C1 segment of cervical spinal cord (tissue), 14 donors: ENCODE data around the gene HNF1B.

ENCODE experiments used
- DNase-seq, 14 donors: peaks; one replicate each; lab custom pipeline; 2025; lab: John Stamatoyannopoulos, UW

The HNF1B gene

GRCh38 chr17:37736428-37736827 lies 8.4 kb downstream of the HNF1B start:
- DNase-seq: no peak

DNA sequence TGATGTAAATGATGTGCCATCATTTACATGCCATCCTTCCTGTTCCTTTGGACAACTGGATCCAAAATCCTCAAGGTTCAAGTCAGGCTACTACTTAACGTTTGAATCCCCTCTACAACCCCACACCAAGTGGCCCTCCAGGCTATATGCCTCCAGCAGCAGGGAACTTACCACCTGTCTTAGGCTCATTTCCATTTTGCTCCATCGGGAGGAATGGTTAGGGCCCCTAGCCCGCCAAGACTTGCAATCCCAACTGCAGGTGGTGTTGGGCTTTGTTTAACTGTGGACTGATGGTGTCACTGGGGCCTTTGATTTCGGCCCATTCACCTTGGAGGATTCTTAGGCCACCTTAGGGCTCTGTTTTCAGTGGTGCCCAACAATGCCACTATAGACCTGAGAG lies 9.7 kb downstream of the HNF1B start:
- DNase-seq: no peak

DNA sequence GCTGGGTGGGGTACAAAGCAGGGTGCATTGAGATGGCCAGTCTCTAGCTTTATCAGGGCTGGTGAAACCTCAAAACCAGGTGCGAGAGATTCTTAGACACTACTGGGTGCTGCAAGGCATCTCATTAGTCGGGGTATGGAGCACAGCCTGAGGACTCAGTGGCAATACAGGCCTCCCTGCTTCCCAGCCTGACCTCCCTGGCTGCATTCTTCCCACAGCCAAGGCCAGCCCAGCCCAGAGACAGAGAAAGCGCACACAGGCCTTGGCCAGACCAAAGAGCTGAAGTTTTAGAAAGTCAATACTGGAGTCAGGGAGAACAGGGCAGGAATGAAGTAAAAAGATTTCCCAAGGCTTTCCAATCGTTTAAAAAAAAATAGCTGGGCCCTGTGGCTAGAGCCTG lies 12.5 kb downstream of the HNF1B start:
- no peak for DNase-seq

DNA sequence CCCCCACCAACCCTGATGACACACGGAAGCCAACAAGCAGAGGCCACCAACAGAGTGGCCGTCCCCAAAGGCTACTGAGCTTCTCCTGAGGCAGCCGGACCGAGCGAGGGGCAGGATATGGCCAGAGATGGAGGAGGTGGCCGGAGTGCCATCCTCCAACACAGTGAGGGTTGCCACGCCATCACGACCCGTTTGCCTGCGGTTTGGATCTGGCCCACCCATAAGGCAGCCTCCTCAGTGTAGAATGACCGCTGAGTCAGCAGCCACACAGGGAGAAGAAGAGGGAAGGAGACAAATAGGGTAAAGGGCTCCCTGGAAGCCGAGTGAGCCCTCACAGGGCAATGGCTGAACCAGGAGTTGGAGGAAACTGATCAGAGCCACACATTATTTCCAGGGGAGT lies 13.8 kb downstream of the HNF1B start:
- DNase-seq: no peak

DNA sequence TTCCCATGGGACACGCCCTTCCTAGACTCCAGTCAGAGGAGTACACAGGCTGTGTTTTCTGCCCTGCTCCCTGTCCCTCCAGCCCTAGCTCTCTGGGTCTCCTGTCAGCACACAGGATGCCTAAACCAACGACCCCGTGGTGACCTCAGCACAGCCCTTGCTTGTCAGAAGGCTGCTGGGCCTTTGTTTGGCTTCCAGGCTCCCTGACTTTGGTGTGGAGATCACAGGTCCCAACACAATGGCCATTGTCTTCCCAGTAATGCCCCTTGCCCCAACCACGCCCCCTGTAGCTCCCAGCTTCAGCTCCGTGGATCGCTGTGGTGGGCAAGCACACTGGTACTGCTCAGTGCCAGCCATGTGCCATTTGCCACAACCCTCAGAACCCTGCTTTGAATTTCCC lies 15.0 kb downstream of the HNF1B start:
- DNase-seq: no peak

DNA sequence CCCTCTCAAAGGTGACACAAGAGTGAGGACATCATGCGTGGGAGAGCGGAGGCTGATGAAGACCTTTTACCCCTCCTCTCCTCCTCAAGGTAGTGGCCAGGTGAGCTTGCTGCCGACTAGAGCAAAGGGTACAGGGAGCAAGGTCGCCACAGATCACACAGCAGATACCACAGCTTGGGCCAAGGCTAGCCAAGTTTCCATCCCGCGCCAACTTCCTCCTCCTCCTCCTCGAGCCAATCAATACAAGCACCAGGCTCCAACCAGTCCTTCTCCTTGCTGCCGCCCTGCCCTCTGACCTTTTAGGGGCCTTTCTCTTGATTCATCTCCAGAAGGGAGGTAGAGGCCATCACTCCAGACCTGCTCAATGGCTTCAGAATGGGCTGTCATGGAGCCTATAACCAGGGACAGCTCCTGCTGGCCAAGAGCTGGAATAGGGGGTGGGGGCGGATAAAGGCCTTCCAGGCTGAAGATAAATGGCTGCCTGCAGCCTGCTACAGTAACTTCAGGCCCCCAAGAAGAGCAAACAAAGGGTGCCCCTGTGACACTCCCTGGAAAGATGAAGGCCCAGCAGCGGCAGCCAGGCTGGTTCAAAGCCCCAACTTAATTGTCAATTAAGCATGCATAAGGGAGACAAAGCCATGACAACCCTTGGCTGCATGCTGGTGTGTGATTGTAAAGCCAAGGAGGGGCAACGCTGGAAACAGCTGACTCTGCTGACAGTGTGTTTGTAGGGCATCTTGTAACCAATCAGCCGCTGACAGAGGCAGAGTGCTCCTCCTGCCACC lies 17.8 kb downstream of the HNF1B start:
- DNase-seq: no peak

DNA sequence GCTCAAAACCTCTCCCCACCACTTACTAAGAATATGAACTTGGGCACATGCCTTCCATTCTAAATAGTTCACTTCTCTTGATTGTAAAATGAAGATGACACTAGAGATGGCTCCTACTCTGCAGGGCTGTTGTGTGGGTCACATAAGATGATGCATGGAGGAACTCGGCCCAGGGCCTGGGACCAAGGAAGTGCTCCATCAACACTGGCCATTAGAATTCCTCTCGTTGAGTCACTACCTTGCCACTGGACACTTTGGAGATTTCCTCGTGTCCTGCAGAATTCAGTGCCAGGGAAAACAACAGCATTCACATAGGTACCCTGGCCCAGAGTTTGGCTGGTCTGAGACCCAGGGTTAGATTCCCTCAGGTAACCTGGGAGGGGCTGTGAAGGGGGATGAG lies 18.6 kb downstream of the HNF1B start:
- no peak for DNase-seq

GRCh38 chr17:37725601-37726146 lies 19.2 kb downstream of the HNF1B start:
- DNase-seq: no peak

DNA sequence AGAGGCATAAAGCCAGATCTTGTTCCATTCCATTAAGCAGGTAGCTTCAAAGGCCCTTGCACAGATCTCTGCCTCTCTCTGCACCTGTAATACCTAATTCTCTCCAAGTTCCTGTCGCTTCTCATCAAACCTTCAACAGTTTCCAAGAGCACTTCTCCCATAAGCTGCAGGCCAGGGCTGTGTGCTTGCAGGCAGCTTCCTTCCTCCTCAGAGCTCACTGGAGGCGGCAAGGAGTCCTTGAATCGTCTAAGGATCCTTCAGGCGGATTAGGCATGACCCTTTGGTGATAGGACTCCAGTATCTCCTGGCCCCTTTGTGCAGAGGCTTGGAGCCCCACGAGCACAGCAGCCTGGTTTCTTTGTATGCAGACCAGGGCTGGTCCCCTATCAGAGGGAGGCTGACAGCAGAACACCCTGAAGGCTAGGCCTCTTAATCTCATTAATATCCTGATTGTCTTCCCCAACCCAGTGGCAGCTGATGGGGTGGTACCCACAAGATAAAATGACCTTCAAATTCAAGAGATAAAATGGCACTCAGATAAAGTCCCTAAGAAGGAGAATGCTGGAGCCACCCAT lies 19.8 kb downstream of the HNF1B start:
- DNase-seq: no peak

GRCh38 chr17:37720989-37721388 lies 23.9 kb downstream of the HNF1B start:
- DNase-seq: no peak

DNA sequence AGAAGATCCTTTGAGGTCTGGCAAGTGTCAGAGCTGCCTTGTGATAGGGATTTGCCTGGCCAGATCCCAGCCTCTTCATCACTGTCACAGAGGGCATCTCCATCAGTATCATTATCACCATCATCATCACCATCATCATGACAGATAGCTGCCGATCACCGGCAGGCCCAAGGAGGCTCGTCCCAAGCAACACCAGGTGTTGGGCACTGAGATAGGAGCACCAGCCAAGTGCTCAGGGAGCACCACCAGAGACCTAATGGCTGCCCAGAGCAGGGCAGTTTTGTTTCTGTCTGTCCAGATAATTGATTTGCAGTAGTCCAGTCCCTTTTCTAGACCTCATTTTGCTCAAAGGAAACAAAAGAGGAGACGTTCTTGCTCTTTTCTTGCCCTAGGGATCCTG lies 25.0 kb downstream of the HNF1B start:
- no peak for DNase-seq

GRCh38 chr17:37718324-37719048 lies 26.4 kb downstream of the HNF1B start:
- no peak for DNase-seq

- DNase-seq: no peak
These were observed 27.1 kb downstream of the HNF1B start for GRCh38 chr17:37717627-37718323.

GRCh38 chr17:37714897-37715296 lies 30.0 kb downstream of the HNF1B start:
- DNase-seq: no peak

GRCh38 chr17:37713624-37714023 lies 31.2 kb downstream of the HNF1B start:
- DNase-seq: no peak

GRCh38 chr17:37713028-37713431 lies 31.8 kb downstream of the HNF1B start:
- DNase-seq: no peak

- no peak for DNase-seq
These were observed 33.7 kb downstream of the HNF1B start for GRCh38 chr17:37711113-37711512.

DNA sequence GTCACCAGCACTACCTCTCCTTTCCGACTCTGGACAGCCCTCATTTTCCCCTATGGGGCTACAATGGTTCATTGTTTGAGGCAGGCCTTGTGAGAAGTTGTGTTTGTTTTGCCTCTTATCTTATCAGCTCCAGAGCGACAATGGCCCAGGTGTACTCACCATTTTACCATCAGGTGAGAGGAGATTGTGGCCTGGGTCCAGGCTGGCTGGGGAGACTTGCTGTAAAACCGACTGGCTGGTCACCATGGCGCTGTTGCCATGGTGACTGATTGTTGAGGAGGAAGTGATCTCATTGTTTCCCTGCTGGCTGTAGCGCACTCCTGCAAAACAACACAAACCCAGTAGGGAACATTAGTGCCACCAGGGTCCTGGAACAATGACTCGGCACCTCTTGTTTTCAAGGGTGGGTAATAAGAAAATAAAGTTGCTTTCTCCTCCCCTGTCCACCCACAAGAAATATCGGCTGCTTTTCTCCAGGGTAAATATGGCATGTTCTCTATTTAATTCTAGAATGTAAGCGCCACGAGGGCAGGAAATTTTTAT lies 34.4 kb downstream of the HNF1B start:
- no peak for DNase-seq

DNA sequence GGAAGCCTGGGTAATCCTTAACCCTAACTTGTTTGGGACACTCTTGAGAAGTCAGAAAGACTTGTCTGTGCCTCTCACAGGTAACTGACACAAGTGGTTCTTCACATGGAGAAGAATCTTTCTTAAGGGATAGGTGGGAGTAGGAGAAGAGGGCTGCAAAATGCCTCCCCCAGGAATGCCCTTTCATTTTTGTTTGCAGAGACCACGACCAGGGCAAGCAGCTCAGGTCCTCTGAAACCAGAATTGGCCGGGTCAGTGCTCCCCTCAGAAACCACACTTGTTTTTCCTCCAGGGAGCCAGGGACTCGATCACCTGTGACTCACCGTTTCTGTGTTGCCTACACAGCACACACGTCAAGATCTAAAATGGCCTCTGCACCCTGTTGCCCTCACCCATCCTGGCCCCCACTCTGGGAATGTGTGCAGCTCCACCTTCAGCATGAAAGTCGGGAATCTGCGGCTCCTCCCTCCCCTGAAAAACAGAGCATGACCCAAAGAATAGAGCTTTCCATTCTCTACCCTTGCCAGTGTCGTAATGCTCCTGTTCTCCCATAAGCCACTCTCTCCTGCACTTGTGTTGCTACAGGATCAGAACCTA lies 36.1 kb downstream of the HNF1B start:
- no peak for DNase-seq

- no peak for DNase-seq
These were observed 36.7 kb downstream of the HNF1B start for GRCh38 chr17:37708008-37708615.

DNA sequence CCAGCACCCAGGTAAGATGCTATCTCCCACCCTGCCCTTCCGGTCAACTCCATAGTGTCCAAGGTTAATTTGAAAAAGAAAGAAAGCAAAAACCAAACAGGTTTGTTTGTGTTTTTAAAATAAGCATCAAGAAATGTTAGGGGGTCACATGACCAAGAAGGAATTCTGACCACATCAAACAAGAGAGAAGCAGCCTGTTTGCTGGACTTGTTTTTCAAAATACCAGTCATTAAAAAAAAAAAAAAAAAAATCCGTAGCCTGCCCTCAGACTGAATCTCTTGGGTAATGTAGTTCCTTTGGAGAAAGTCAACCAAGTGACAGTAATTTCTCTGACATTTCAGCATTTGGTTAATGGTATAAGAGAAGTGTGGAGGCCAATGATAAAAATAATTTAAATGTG lies 38.4 kb downstream of the HNF1B start:
- DNase-seq: no peak
